Measurements from ENCODE around the gene POTEM.
"Not testable (repeated sequence)": the region's sequence is repeated elsewhere in the genome, so short reads cannot be mapped to it uniquely, and the experiment has no call there.

GRCh38 chr14:18918345-18918744 is 48.9 kb upstream of the POTEM start:
- not testable (repeated sequence) for TF ChIP-seq POLR2A, CTCF (IDR thresholded peaks at IDR 0.05)
